H1 (cell line): Measurements from ENCODE around the gene DHCR7. TPM values are rescaled to one million over a fixed set of nuclear protein-coding genes. Genes with fewer than 3 reads are reported as not detected.

Experiments used
- CTCF ChIA-PET: fragments of 300-600 bp; sonication (Branson Sonifier 250); formaldehyde crosslinking; loops from one replicate; lab custom pipeline; 2021; ENCODE audit not compliant: partially characterized antibody; lab: Charles Lee
- POLR2A ChIA-PET: fragments of 300-600 bp; sonication (Branson Sonifier 250); formaldehyde crosslinking; loops from one replicate; lab custom pipeline; 2021; ENCODE audit warnings: inconsistent platforms; ENCODE audit not compliant: partially characterized antibody; lab: Charles Lee
- DNase-seq, 2 experiments: peaks; one replicate each; pipeline versions ENCODE4 v3.0.0 to v3.0.0-alpha.2; 2010 to 2022; ENCODE audit warnings: low spot score in 2 of 2, low read depth in 1 of 2, mixed read lengths in 1 of 2
- FAIRE-seq: peaks from 2 replicates; lab custom pipeline; 2011; peaks lifted over from hg19 to GRCh38; lab: Jason Lieb, UNC
- H2AFZ ChIP-seq: 2 replicates; pipeline ENCODE4 v1.8.1; 2012; ENCODE audit warnings: low read length, inconsistent platforms
- H2AK5ac ChIP-seq: 2 replicates; pipeline ENCODE4 v1.6.1; 2013; ENCODE audit warnings: low read depth, low read length
- H2BK120ac ChIP-seq: replicated peaks from 2 replicates; pipeline ENCODE3; 2013; ENCODE audit warnings: low read depth, low read length, inconsistent platforms
- H2BK12ac ChIP-seq: 2 replicates; pipeline ENCODE4 v1.6.1; 2013; ENCODE audit warnings: low read depth, low read length
- H2BK15ac ChIP-seq: 2 replicates; pipeline ENCODE4 v1.6.1; 2013; ENCODE audit warnings: low read length
- H2BK20ac ChIP-seq: 2 replicates; pipeline ENCODE4 v1.6.1; 2013; ENCODE audit warnings: low read length
- H2BK5ac ChIP-seq: 2 replicates; pipeline ENCODE4 v1.6.1; 2013; ENCODE audit warnings: low read depth, low read length
- H3K14ac ChIP-seq: 2 replicates; pipeline ENCODE4 v1.6.1; 2013; ENCODE audit warnings: inconsistent platforms; ENCODE audit not compliant: insufficient read length
- H3K18ac ChIP-seq: 2 replicates; pipeline ENCODE4 v1.6.1; 2013; ENCODE audit warnings: low read length; ENCODE audit errors: extremely low read depth
- H3K23ac ChIP-seq: 2 replicates; pipeline ENCODE4 v1.6.1; 2013; ENCODE audit warnings: inconsistent platforms; ENCODE audit not compliant: insufficient read length
- H3K23me2 ChIP-seq: 2 replicates; pipeline ENCODE4 v1.6.1; 2013; ENCODE audit warnings: low read depth, low read length
- H3K27ac ChIP-seq: 2 replicates; pipeline ENCODE4 v1.6.1; 2011; ENCODE audit warnings: low read depth, low read length, inconsistent platforms
- H3K27me3 ChIP-seq, 4 experiments: replicated peaks in 1 of 4; 1 replicate in 1 of 4; 2 replicates in 3 of 4; pipeline versions ENCODE4 v1.6.1 to v1.8.1; 2011 to 2013; ENCODE audit warnings: low read length in 3 of 4, mild to moderate bottlenecking in 3 of 4, inconsistent platforms in 2 of 4, mixed read lengths in 2 of 4, moderate library complexity in 1 of 4; ENCODE audit not compliant: control insufficient read depth in 3 of 4, insufficient read depth in 3 of 4; ENCODE audit errors: extremely low read depth in 1 of 4
- H3K36me3 ChIP-seq, 4 experiments: 2 replicates each; pipeline versions ENCODE4 v1.6.1 to v1.8.1; 2011 to 2013; ENCODE audit warnings: mild to moderate bottlenecking in 4 of 4, low read length in 3 of 4, moderate library complexity in 2 of 4, control low read depth in 1 of 4, inconsistent platforms in 1 of 4; ENCODE audit not compliant: insufficient read depth in 4 of 4, control insufficient read depth in 2 of 4
- H3K4ac ChIP-seq: replicated peaks from 2 replicates; pipeline ENCODE3; 2013; ENCODE audit warnings: low read length, low read depth, mixed read lengths, inconsistent platforms; ENCODE audit not compliant: insufficient read length
- H3K4me1 ChIP-seq, 4 experiments: replicated peaks in 1 of 4; 1 replicate in 1 of 4; 2 replicates in 3 of 4; pipeline versions ENCODE4 v1.6.1 to v1.8.1; 2011 to 2013; ENCODE audit warnings: low read length in 3 of 4, inconsistent platforms in 2 of 4, mixed read lengths in 1 of 4; ENCODE audit not compliant: insufficient read depth in 4 of 4, control insufficient read depth in 3 of 4
- H3K4me2 ChIP-seq, 2 experiments: 2 replicates each; pipeline versions ENCODE4 v1.6.1 to v1.8.1; 2011 to 2013; ENCODE audit warnings: low read depth in 2 of 2, low read length in 2 of 2, control low read depth in 1 of 2, inconsistent platforms in 1 of 2, mild to moderate bottlenecking in 1 of 2; ENCODE audit not compliant: insufficient read depth in 1 of 2
- H3K4me3 ChIP-seq, 4 experiments: fragments of 200-600, 300-600 bp in 1 of 4; sonication (generic), shearing (Covaris generic), sonication (Bioruptor Twin) in 1 of 4; 2 replicates each; pipeline versions ENCODE4 v1.5.1 to v1.8.1; 2011 to 2016; ENCODE audit warnings: low read length in 4 of 4, low read depth in 3 of 4, control low read depth in 2 of 4, inconsistent platforms in 2 of 4, mild to moderate bottlenecking in 2 of 4, mixed read lengths in 1 of 4, moderate library complexity in 1 of 4; ENCODE audit not compliant: insufficient read depth in 2 of 4; ENCODE audit errors: extremely low read depth in 1 of 4
- H3K56ac ChIP-seq: replicated peaks from 2 replicates; pipeline ENCODE3; 2013; ENCODE audit warnings: low read depth, mild to moderate bottlenecking, mixed read lengths, low read length, inconsistent platforms; ENCODE audit not compliant: insufficient read length
- H3K79me1 ChIP-seq: 2 replicates; pipeline ENCODE4 v1.6.1; 2013; ENCODE audit warnings: low read depth, low read length, control low read depth
- H3K79me2 ChIP-seq, 2 experiments: 2 replicates each; pipeline versions ENCODE4 v1.6.1 to v1.8.1; 2012 to 2013; ENCODE audit warnings: low read length in 2 of 2, mild to moderate bottlenecking in 2 of 2, inconsistent platforms in 1 of 2; ENCODE audit not compliant: insufficient read depth in 2 of 2, control insufficient read depth in 1 of 2
- H3K9ac ChIP-seq, 4 experiments: replicated peaks in 1 of 4; 1 replicate in 1 of 4; 2 replicates in 3 of 4; pipeline versions ENCODE4 v1.6.1 to v1.8.1; 2011 to 2013; ENCODE audit warnings: low read depth in 3 of 4, low read length in 3 of 4, control low read depth in 2 of 4, mild to moderate bottlenecking in 2 of 4, moderate library complexity in 2 of 4, inconsistent platforms in 1 of 4; ENCODE audit errors: extremely low read depth in 1 of 4
- H3K9me3 ChIP-seq, 2 experiments: 2 replicates each; pipeline versions ENCODE4 v1.6.1 to v1.8.1; 2012 to 2013; ENCODE audit warnings: mild to moderate bottlenecking in 2 of 2, moderate library complexity in 2 of 2, control low read depth in 1 of 2, inconsistent platforms in 1 of 2, low read depth in 1 of 2, low read length in 1 of 2, mixed read lengths in 1 of 2; ENCODE audit not compliant: insufficient read depth in 2 of 2
- H4K20me1 ChIP-seq, 2 experiments: replicated peaks in 1 of 2; 2 replicates each; pipeline versions ENCODE3 to v1.8.1; 2011 to 2013; ENCODE audit warnings: inconsistent platforms in 2 of 2, low read length in 2 of 2, mild to moderate bottlenecking in 1 of 2; ENCODE audit not compliant: insufficient read depth in 2 of 2, control insufficient read depth in 1 of 2
- H4K5ac ChIP-seq: 2 replicates; pipeline ENCODE4 v1.6.1; 2013; ENCODE audit warnings: low read length, low read depth, mixed read lengths, inconsistent platforms; ENCODE audit not compliant: insufficient read length
- H4K8ac ChIP-seq: 2 replicates; pipeline ENCODE4 v1.8.0; 2013; ENCODE audit warnings: mild to moderate bottlenecking, moderate library complexity, low read length, inconsistent platforms; ENCODE audit not compliant: insufficient read depth; ENCODE audit errors: extremely low read depth
- H4K91ac ChIP-seq: replicated peaks from 2 replicates; pipeline ENCODE3; 2013; ENCODE audit warnings: low read length, mixed read lengths, inconsistent platforms; ENCODE audit not compliant: insufficient read length
- CHD1 ChIP-seq: IDR thresholded peaks from 2 replicates; pipeline ENCODE4 v1.6.1; 2012; ENCODE audit warnings: low read depth, low read length, improper control_type of control experiment
- CHD2 ChIP-seq: IDR thresholded peaks from 2 replicates; pipeline ENCODE4 v1.6.1; 2012; ENCODE audit warnings: low read length, improper control_type of control experiment
- E2F6 ChIP-seq: IDR thresholded peaks from 2 replicates; pipeline ENCODE4 v1.6.1; 2012; ENCODE audit warnings: inconsistent platforms
- EP300 ChIP-seq, 2 experiments: IDR thresholded peaks; 1 replicate in 1 of 2; 2 replicates in 1 of 2; pipeline ENCODE4 v1.6.1; 2011 to 2012; ENCODE audit warnings: low read depth in 2 of 2, low read length in 2 of 2, mild to moderate bottlenecking in 2 of 2, borderline replicate concordance in 1 of 2, inconsistent platforms in 1 of 2, moderate library complexity in 1 of 2
- POU5F1 ChIP-seq: IDR thresholded peaks from 2 replicates; pipeline ENCODE4 v1.6.1; 2011; ENCODE audit warnings: low read depth, mild to moderate bottlenecking, low read length, moderate library complexity
- SIRT6 ChIP-seq: IDR thresholded peaks from one replicate; pipeline ENCODE4 v1.7.1; 2012; ENCODE audit warnings: low read length, inconsistent platforms
- SUZ12 ChIP-seq: fragments of 200-600 bp; sonication (generic); IDR thresholded peaks from 2 replicates; pipeline ENCODE4 v1.6.1; 2012; ENCODE audit warnings: mild to moderate bottlenecking, inconsistent platforms, low read length, moderate library complexity, mixed read lengths
- TAF1 ChIP-seq: IDR thresholded peaks from 2 replicates; pipeline ENCODE4 v1.6.1; 2011; ENCODE audit warnings: mild to moderate bottlenecking, low read depth, low read length
- TEAD4 ChIP-seq: IDR thresholded peaks from 2 replicates; pipeline ENCODE4 v1.6.1; 2012; ENCODE audit warnings: low read depth, low read length, inconsistent platforms, mixed read lengths
- WGBS, 2 experiments: shearing (Covaris generic) in 1 of 2; methylation state at CpG; one replicate each; pipeline versions ENCODE4 v1.1.6 to v1.1.7; 2013 to 2015; ENCODE audit warnings: low lambda C conversion rate in 2 of 2, mixed read lengths in 2 of 2, inconsistent platforms in 1 of 2, low coverage in 1 of 2, missing lambda C conversion rate in 1 of 2; ENCODE audit not compliant: insufficient replicate concordance in 2 of 2, insufficient coverage in 1 of 2, insufficient read length in 1 of 2; ENCODE audit errors: extremely low coverage in 1 of 2, missing lambda C conversion rate in 1 of 2; 5-methylcytosine and 5-hydroxymethylcytosine counted together
- polyA plus RNA-seq, 7 experiments: library from polyadenylated mRNA; depleted of rRNA in 3 of 7; stranded (reverse) in 5 of 7; unstranded in 2 of 7; fragments of >200 nt in 5 of 7; fragments of 200-250 nt in 2 of 7; gene quantifications; 1 replicate in 5 of 7; 2 replicates in 1 of 7; 4 replicates in 1 of 7; pipeline versions ENCODE4 v1.2.1 to v1.2.3, GENCODE V29; 2011 to 2013; ENCODE audit warnings: missing spikeins in 2 of 7, mixed read lengths in 2 of 7
- total RNA-seq: library from RNA; stranded (reverse); fragmentation: NEBNext Ultra II Directional; extraction: Animal tissue kit (Norgen Biotek cat#: 25700); gene quantifications from 2 replicates; pipeline ENCODE4 v1.2.1, GENCODE V29; 2021
- TF ChIP-seq, protein P1 (sequence below): IDR thresholded peaks from 2 replicates; pipeline ENCODE4 v1.6.1; 2012; ENCODE audit warnings: inconsistent platforms

Gene DHCR7
- total and polyA plus RNA-seq, 2 of the 8 experiments (the other 6 are each of a cell fraction or from before 2014, with no cell fraction given), result 144 to 157 TPM

GRCh38 chr11:71491940-71492339, 43.7 kb upstream of the DHCR7 start:
- WGBS, 2 experiments, result 83% methylated on average over 9 of the region's 9 CpGs; no CpG with 5 or more reads in 1 of the 2 experiments
- no peak overlapping the region for H3K18ac ChIP-seq
- no peak overlapping the region for H2BK5ac ChIP-seq
- no peak overlapping the region for H2BK12ac ChIP-seq
- no peak overlapping the region for H4K5ac ChIP-seq
- H3K79me1 ChIP-seq, result no peaks in the 10 kb centered on the region
- H3K4ac ChIP-seq, result no peak overlapping the region
- H3K14ac ChIP-seq, result no peak overlapping the region
- H3K27me3 ChIP-seq, result no peaks in the 10 kb centered on the region
- DNase-seq (peak in 1 of 2 experiments; percentile 8), FAIRE-seq (no peak)
- no peak overlapping the region for H2BK15ac ChIP-seq
- H3K4me1 ChIP-seq, result no peaks in the 10 kb centered on the region
- H3K27ac ChIP-seq, result no peak overlapping the region
- H4K8ac ChIP-seq, result no peak overlapping the region
- no peaks in the 10 kb centered on the region for H3K23me2 ChIP-seq
- TF ChIP-seq SUZ12 (no peak), TAF1 (no peak), SIRT6 (no peak), E2F6 (no peak), CHD2 (no peak), EP300 (IDR thresholded peaks at IDR 0.05; ENCODE audit: borderline replicate concordance in 1 of 2, low read depth in 2 of 2, low read length in 2 of 2) (no peak), CHD1 (no peak), TEAD4 (no peak), POU5F1 (no peak)
- TF ChIP-seq, protein P1, sequence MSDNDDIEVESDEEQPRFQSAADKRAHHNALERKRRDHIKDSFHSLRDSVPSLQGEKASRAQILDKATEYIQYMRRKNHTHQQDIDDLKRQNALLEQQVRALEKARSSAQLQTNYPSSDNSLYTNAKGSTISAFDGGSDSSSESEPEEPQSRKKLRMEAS, result no peak
- no peak overlapping the region for H3K56ac ChIP-seq
- H3K9me3 ChIP-seq, result no peaks in the 10 kb centered on the region
- H3K23ac ChIP-seq, result no peak overlapping the region
- H2AK5ac ChIP-seq, result no peak overlapping the region
- POLR2A ChIA-PET, result no interaction called here
- H2AFZ ChIP-seq, result no peak overlapping the region
- H2BK120ac ChIP-seq, result no peak overlapping the region
- H3K4me3 ChIP-seq, result no peak overlapping the region
- H3K79me2 ChIP-seq, result no peaks in the 10 kb centered on the region
- H3K36me3 ChIP-seq, result peaks cover 0 to 9% (median 3%) of the 10 kb centered on the region in 4 experiments; a peak in 4 of 8 replicates
- CTCF ChIA-PET, result interaction anchor here (0.6 to 1.6 kb wide), 3 partner anchors 12 to 422 kb away, joined by 3 to 6 read pairs (median 5); no protein-coding TSS in a partner anchor
- H3K4me2 ChIP-seq, result no peak overlapping the region
- no peak overlapping the region for H3K9ac ChIP-seq
- no peak overlapping the region for H4K91ac ChIP-seq
- H4K20me1 ChIP-seq, result peaks cover 0 to 6% of the 10 kb centered on the region in 2 experiments
- H2BK20ac ChIP-seq, result no peak overlapping the region
